GM19099 (cell line): ENCODE results near the gene CBLN3.

ENCODE experiments used
- POLR2A ChIP-seq: IDR thresholded peaks from 3 replicates; pipeline ENCODE4 v1.6.1; 2011; ENCODE audit warnings: low read depth; ENCODE audit not compliant: insufficient read length; ENCODE audit errors: extremely low read depth

The CBLN3 gene

GRCh38 chr14:24388474-24389179, 40.8 kb downstream of the CBLN3 start:
- TF ChIP-seq POLR2A: no peak

- TF ChIP-seq POLR2A: no peak
Measured at GRCh38 chr14:24387009-24387345, 42.5 kb downstream of the CBLN3 start.

GRCh38 chr14:24385524-24385923, 43.9 kb downstream of the CBLN3 start:
- no peak for TF ChIP-seq POLR2A

GRCh38 chr14:24384169-24384568, 45.3 kb downstream of the CBLN3 start:
- no peak for TF ChIP-seq POLR2A

GRCh38 chr14:24382064-24382371, 47.5 kb downstream of the CBLN3 start:
- TF ChIP-seq POLR2A: no peak

GRCh38 chr14:24381363-24382063, 48.0 kb downstream of the CBLN3 start:
- TF ChIP-seq POLR2A: no peak

DNA sequence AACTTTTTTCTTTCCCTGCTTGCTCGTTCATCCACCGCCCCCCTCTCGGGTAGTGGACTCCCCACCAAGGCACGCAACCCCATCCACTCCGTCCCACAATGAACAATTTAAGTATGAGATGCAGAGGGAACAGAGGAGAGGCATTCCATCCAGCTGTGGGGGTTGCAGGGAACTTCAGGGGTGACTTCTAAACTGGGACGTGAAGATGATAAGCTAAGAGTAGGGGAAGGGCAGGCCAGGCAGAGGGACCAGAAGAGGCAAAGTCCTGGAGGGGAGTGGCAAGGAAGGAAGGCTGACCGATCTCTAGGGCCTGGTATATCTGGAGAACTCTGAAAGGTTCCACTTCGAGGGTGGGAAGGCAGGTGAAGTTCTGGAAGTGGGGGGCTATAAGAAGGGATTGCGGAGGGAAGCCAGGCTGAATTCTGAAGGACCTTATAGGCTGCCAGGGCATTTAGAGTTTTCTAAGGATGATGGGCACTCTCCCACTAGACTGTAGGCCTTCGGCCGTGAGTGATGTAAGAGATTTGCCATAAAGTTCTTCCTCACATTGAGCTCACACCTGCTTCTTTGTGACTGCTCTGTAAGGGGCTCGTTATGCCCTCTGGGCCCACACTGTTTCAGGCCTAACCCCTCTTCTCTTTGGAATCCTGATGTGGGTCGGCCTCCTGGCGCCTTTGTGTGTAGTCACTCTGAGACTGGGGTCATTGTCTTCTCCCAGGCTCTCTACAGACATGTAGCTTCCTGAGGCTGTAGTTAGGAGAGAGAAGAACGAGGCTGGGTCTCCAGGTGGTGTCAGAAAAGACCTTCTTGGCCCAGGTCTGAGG, 49.3 kb downstream of the CBLN3 start:
- TF ChIP-seq POLR2A: no peak

GRCh38 chr14:24378981-24379906, 50.2 kb downstream of the CBLN3 start:
- TF ChIP-seq POLR2A: no peak

DNA sequence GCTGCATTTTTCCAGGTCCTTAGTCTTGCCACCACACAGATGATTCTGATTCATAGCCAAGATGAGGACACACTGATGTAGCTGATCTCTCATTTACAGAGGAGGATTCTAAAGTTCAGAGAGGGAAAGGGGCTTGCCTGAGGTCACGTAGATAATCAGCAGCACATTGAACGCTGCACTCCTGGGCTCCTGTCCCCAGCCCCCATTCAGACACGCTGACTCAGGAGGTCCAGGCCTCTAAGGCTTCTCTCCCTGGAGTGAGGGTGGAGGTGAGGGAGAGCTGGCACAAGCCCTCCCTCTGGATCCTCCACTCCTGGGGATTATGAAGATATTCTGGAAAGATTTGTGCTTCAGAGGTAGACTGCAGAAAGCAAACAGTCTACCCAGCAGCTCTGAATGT, 51.1 kb downstream of the CBLN3 start:
- TF ChIP-seq POLR2A: no peak

DNA sequence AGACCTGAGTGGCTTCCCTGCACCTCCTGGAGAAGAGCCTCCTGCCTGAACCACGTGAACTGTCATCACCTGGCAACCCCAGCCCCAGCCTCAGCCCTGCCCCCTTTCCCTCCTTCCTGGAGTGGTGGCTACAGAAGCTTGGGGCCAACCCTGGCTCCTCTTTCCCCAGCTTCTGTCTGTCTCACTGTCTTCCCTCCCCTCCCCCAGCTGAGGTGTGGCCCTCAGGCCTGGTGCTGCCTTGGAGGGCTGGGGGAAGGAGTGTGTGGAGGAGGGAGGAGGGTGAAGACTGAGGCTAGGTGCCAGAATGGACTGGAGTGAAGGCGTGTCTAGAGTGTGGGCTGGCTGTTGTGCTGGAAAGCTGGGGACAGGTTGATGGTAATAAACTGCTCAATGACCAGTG, 51.8 kb downstream of the CBLN3 start:
- no peak for TF ChIP-seq POLR2A

DNA sequence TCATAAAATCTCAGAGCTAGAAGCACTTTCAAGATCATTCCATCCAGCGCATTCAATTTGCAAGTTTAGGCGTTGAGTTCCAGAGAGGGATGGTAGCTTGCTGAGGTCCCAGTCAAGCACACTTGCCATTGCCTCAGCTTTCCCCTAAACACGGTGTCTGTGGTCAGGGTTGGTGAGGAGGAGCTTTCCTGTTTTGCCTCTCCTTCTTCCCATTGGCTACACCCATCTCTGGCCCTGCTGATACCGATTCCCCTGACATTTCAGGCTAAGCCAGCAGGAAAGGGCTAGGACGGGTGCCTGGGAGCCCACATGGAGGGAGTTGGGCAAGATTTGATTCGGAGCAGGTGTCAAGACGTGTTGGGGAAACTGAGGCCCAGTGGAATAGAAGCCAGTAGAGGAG, 52.3 kb downstream of the CBLN3 start:
- no peak for TF ChIP-seq POLR2A
